NCI-H2196 treated with DMSO at 0.1 percent for 48 hours (cell line): ENCODE results near the gene FETUB.

Source experiments
- DNase-seq: peaks from one replicate; lab custom pipeline; 2025; ENCODE audit not compliant: unreplicated experiment; lab: John Stamatoyannopoulos, UW

Gene FETUB, protein sequence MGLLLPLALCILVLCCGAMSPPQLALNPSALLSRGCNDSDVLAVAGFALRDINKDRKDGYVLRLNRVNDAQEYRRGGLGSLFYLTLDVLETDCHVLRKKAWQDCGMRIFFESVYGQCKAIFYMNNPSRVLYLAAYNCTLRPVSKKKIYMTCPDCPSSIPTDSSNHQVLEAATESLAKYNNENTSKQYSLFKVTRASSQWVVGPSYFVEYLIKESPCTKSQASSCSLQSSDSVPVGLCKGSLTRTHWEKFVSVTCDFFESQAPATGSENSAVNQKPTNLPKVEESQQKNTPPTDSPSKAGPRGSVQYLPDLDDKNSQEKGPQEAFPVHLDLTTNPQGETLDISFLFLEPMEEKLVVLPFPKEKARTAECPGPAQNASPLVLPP

DNA sequence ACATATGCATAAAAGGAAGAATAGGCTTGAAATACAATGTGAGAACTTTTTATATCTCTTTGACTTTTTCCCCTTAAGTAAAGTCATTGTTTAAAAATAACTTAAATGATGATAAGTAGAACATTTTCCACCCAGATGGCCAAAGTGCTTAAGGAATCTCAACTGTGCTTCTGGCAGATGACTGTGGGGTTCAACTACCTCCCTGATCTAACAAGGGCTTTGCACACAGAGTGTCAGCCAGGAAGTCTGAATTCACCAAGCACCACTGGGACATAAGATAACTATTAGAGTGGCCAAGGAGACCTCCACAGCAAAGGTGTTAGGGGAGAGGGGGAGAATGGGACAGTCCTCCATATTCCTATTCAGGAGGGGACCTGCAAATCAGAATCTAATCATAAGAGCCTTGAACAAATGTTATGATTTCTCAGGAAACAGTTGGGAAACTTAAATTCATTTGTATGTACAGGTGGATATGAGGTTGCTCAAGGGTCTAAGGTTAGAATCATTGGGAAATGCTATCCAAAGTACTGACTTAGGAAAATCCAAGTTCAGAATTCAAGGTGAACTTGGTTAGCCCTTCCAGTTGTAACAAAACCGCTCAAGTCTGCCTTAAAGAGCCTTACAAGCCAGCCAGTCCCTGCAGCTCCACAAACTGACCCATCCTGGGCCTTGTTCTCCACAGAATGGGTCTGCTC is at the start of gene FETUB:
TSS of gene FETUB (plus strand) at position 622 of the 695 bp plus-strand sequence. CDS start at position 684, 62 bp downstream.
- DNase-seq = no peak

DNA sequence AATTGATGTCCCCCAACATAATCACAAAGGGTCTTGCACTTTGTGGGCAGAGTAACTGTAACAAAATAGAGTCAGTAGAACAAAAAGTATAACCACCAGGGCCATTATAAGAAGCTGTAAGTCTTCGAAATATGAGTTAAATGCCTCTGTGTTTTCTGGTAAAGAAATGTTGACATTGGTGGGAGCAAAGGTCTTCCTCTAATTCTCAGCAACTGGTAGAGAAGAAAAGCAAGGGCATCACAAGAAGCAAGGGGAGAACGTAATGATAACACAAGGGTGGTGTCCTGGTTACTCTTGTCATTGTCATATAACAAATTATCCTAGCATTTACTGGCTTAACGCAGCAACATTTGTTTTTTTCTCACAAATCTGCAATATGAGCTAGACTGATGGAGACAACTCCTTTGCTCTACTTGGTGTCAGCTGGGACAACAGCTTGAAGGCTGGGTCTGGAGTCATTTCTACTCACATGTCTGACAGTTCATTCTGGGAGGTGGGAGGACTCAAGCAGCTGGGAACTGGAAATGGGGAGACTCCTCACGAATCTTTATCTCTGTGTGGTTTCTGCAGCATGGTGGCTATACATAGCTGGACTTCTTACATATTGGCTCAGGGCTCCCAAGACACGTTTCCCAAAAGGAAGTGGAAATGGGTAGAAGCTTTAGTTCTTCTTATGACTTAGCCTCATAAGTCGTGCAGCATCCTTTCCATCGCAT is 49.5 kb upstream of the FETUB start:
- no peak for DNase-seq

DNA sequence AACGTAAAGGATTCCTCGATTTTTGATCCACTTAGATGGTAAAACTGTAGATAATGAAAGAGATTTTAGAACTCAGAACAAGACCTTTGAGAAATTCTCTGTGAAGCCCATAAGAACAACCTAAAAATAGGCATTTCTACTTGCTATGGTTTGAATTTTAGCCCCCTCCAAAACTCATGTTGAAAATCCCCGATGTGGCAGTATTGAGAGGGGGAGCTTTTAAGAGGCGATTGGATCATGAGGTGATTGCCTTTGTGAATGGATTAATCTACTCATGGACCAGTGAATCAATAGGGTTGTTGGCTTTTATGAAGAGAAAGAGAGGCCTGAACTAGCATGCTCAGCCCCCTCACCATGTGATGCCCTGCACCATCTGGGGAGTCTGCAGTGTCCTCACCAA is 47.5 kb upstream of the FETUB start:
- no peak for DNase-seq

DNA sequence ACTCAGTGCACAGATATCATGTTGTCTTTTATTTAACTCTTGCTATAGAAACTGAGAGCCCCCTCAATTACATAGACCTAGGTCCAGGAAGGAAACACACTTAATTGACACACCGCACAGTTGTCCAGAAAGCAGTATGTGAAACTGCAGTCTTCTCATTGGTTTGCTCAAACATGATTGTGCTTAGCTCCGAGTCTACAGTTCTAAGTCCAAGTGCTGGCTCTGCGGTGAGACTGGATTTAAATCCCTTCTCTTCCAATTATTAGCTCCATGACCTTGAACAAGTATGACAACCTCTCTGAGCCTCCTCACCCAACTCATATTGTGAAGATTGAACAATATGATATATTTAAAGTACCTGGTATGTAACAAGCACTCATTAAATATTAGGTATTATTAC is 46.3 kb upstream of the FETUB start:
- no peak for DNase-seq

DNA sequence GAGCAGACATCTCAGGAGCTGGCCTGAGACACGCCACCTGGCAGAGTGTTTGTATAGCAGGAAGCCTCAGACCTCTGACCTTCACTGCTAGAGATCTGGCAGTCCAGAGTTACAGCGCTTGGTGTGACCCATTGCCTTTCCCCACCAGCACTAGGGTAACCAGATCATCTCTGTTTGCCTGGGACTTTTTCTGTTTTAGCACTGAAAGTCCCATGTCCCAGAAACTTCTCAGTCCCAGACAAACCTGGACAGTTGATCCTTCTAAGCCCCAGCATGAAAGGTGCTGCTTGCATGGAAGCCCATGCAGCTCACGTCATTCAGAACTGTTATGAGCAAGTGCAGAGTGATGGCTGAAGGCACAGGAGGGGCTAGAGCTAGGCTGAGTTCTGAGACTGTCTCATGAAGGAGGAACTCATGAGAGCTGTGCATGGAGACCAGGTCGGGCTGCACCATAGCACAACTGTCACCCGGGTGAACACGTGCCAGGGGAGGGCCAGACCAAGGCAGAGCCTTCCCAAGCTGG is 45.5 kb upstream of the FETUB start:
- no peak for DNase-seq

DNA sequence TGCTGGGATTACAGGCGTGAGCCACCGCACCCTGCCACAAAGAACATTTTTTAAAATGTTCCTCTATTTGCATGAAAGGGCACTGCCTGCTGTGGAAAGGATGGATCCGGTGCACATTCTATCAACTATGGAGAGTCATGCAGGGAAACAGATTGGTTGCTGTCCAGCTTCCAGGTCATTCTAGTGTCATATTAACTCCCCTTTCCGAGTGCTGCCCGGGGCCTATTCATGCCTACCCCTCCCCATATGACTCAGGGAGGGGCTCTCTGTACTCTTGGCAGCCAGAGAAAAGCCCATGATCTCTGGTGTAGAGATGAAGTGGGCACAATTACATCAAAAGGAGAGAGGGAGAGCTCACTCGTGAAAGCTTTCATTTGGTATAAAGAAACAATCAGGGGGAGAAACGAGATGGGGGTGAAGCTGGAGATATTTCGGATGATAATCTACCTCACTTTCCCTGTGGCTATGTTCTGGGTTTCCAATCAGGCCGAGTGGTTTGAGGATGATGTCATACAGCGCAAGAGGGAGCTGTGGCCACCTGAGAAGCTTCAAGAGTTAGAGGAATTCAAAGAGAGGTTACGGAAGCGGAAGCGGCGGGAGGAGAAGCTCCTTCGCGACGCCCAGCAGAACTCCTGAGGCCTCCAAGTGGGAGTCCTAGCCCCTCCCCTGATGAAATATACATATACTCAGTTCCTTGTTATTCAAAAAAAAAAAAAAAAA is 43.5 kb upstream of the FETUB start:
- no peak for DNase-seq

DNA sequence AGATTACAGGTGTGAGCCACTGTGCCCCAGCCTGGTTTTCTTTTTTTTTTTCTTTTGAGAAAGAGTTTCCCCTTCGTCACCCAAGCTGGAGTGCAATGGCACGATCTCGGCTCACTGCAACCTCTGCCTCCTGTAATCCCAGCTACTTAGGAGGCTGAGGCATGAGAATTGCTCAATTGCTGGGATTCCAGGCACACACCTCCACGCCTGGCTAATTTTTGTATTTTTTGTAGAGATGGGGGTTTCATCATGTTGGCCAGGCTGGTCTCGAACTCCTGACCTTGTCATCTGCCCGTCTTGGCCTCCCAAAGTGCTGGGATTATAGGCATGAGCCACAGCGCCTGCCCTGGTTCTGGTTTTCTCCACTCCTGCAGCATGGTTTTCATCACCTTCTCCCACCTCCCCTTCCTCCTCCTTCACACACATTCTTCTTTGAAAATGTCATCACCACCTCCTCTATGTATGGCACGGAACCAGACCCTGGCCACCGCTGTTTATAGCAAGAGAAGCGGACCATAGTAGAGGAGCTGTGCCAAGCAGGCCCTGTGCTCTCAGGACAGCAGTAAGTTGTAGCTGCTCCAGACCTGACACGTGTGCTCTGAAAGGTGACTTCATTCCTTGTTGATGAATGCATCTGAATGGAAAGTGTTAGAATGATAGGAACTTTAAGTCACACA is 42.0 kb upstream of the FETUB start:
- no peak for DNase-seq

DNA sequence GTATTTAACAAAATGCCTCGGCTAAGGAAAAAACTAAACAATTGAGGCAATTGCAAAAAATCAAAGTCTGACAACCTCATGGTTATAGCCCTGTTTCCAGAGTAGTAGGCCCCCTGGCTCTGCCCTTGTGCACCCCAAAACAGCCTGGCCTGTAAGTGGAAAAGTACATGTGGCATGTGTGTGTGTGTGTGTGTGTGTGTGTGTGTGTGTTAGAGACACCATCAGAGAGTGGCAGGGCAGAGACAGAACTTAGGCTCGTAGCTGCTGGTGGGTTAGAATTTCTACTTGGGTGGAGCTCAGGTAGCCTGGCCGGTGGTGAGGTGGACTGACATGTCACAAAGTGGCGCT is 41.4 kb upstream of the FETUB start:
- DNase-seq = no peak

DNA sequence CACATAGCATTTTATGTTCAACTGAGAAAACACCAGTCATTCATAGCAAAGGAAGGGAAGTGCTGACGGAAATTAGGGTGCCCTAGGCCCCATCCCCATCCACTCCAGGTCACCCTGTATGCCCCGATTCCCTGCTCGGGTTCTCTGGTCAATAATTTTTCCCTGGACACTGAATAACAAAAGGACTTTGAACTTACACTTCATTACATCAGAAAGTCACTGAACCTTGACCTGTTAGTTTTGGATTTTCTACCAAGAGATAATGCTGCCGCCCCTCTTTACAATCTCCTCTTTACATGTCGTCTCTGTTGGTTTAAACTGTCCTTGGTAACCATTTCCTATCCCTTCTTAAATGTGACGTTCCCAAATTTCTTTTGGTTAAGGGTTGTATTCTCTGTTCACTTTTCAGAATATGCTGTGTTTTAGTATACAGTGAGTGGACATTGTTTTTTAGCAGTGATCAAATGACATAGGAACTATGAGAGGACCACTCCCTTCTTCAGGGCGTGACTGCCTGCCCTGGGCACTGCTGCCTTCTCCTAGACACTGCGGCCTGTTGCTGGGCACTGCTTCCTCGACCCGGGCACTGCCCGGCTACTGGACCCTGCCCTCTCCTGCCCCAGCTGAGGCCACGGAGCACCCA is 40.9 kb upstream of the FETUB start:
- DNase-seq = no peak

DNA sequence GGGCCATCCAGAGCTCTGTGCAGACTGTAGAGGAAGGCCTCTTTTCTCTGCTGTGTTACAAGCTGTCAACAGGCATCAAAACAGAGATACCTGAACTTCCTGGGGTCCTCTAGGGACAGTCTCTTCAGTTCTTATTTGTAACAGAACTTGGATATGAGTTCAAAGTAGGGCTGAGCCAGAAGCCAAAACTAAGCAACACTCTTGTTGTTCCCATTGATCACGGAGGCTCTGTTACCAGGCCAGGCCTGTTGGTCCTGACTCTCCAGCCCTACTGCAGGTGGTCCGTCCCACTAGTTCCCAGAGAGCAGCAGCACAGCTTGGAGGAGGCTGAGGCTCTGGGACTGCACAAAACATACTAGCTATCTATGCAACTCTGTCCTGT is 40.4 kb upstream of the FETUB start:
- DNase-seq = no peak

DNA sequence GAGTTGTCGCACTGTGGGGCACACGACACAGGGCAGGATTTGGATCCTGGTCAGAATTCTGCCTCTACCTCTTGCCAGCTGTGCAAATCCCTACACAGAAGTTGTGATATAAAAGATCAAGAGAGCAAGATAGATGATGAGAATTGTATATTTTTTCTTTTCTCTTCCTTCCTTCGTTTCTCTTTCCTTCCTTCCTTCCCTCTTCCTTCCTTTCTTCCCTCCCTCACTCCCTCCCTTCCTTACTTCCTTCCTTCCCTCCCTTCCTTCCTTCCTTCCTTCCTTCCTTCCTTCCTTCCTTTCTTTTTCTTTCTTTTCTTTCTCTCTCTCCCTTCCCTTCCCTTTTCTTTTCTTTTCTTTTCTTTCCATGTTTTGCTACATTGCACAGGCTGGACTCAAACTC is 39.3 kb upstream of the FETUB start:
- DNase-seq = no peak

DNA sequence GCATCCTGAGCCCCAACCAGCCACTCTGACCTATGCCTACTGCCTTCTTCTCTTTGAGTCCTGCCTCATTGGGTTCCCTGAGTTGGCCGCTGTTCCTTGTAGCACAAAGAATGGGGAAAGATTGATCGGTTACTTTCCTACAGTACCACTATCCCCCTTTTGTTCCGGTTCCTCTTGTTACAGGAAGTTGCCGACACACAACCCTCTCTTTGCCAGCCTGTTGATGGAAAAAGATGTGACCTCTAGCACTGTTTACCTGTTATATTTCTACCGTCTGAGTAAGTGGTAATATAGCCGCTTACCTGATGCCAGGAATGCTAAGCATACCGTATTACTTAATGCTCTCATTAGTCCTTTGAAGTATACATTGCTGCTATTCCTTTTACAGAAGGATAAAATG is 37.0 kb upstream of the FETUB start:
- no peak for DNase-seq

DNA sequence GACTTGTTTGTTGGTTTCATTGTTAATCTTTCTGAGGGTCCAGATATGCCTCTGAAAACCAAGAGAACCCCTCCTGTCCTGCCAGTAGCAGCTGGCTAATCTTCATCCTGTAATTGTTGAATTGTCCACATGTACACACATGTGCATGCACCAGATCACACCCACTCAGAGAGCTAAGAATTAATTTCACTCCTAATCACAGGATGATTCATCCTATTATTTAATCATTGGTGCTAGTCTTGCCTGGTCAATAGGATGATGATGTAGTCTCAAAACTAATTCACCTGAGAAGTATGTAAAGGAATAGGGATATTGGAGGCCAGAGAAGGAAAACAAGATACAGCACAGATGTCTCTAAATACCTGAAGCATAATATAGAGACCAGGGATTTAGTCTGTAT is 35.1 kb upstream of the FETUB start:
- no peak for DNase-seq

DNA sequence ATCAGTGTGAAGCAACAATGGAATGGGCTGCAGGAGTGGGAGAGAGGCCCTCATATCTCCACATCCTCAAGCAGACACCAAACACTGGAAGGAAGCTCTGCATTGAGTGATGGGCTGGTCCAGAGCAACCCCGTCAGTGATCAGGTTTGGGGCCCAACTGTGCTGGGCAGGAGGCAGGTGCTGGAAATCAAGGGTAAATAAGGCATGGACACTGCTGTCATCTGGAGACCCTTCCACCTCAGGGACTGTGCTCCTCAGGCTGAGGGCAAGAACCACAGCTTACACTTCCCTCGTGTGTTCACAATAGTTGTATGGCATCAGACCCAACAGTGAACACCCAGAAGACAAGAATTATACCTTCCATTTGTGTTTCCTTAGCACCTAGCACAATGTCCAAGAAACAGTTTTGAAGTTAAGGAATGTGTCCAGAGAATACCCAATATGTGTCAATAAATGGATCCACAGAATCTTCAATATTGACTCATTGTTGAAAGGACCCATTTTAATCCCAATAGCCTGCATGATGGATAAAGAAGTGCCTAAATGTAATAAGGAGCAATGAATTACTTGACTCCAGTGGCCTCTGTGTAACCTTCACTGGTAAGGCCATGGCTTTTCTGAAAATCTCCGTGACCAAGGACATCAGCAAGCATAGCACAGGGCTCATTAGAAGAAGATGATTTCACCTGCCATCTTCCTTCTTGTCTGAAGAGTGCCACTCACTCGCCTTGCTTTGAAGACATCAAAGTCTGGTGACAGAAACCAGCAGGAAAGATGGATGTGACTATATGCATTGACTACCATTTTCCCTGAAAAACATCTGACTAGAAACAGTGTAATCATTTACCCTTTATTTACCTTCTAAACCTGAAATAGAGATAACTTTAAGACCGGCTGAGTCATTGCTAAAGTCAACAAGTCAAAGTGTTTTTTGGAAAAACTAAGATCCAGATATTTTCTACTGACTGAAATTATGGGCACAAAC is 34.3 kb upstream of the FETUB start:
- no peak for DNase-seq

DNA sequence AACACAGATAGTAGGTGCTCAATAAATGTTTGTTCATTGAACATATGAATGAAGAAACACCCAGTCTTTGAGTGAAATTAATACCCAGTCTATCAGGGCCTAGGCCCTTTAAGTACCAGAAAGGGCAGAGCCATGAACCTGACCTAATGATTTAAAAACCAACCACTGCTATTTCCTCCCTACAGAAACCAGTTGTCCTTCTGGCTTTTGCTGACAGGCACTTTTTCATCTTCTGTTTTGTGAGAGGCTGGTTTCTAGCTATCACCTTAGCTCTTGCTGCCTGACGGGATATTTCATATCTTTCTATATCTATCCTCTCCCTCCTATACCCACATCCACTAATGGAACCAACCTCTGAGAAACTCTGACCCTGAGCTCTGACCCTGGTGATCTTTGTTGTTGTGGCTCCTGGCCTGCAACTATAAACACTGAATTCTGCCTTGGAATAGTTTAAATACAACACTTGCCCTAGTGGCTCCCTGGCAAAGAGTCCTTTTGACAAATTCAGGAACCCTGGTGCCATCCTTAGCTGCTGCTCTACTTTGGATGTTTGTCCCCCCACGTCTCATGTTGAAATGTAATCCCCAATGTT is 31.5 kb upstream of the FETUB start:
- no peak for DNase-seq

DNA sequence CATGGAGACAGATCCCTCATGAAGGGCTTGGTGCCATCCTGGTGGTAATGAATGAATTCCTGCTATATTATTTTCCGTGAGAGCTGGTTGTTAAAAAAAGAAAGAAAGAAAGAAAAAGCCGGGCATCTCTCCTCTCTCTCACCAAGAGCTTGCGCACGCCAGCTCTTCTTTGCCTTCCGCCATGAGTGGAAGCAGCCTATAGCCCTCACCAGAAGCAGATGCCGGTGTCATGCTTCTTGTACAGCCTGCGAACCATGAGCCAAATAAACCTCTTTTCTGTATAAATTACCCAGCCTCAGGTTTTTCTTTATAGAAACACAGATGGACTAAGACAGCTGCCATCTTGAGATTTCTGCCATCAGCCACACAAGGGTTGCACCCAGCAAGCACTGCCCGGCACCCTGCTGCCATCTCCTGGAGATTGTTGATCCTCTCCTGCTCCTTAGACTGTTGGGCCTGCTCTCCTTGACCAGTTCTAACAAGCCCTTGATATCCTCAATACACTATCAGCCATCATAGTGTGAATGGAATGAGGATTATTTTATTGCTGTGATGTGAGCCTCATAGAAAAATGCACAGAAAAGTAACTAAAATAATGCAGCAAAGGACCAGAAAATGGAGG is 30.8 kb upstream of the FETUB start:
- DNase-seq = no peak

DNA sequence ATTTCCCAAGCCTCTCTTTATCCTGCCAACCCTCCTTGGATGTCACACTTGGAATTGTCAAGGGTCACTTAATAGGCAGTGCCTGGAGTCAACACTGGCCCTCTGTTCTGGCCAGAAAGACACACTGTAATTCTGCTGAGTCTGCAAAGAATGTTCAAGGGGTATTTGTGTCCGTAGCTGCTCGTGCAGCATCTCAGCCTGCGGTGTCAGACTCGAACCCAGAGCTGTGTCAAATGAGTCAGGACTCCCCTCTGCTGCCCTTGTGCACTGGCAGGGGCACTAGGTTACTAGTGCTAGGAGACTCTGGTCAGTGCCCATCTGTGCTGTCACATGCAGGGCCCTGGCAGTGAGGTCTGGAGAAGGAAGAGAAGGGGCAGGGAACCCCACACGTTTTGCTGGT is 28.1 kb upstream of the FETUB start:
- no peak for DNase-seq
